Trophoblast cell (in vitro differentiated cells and primary cell): ENCODE results near the gene INVS.
"Not testable (repeated sequence)": the region's sequence is repeated elsewhere in the genome, so short reads cannot be mapped to it uniquely, and the experiment has no call there.

ENCODE experiments used
- DNase-seq, 2 donors: peaks; one replicate each; pipeline ENCODE4 v3.0.0-alpha.2; 2016
- H2AFZ ChIP-seq: 2 replicates; pipeline ENCODE4 v1.6.1; 2013; ENCODE audit warnings: low read length, moderate library complexity, mild to moderate bottlenecking; ENCODE audit not compliant: insufficient read depth, poor library complexity
- H2AK5ac ChIP-seq: 2 replicates; pipeline ENCODE4 v1.6.1; 2013; ENCODE audit warnings: mild to moderate bottlenecking, low read length
- H2BK120ac ChIP-seq: 2 replicates; pipeline ENCODE4 v1.6.1; 2013; ENCODE audit warnings: low read length, mild to moderate bottlenecking, moderate library complexity; ENCODE audit not compliant: insufficient read depth, poor library complexity
- H2BK12ac ChIP-seq: 2 replicates; pipeline ENCODE4 v1.6.1; 2013; ENCODE audit warnings: mild to moderate bottlenecking, low read length, moderate library complexity
- H2BK5ac ChIP-seq: 2 replicates; pipeline ENCODE4 v1.6.1; 2013; ENCODE audit warnings: low read length, low read depth, moderate library complexity, mild to moderate bottlenecking; ENCODE audit not compliant: poor library complexity
- H3K14ac ChIP-seq: 2 replicates; pipeline ENCODE4 v1.6.1; 2013; ENCODE audit warnings: mild to moderate bottlenecking, low read length
- H3K18ac ChIP-seq: 2 replicates; pipeline ENCODE4 v1.6.1; 2013; ENCODE audit warnings: mild to moderate bottlenecking, low read length
- H3K23ac ChIP-seq: 2 replicates; pipeline ENCODE4 v1.6.1; 2013; ENCODE audit warnings: low read length
- H3K27ac ChIP-seq: 2 replicates; pipeline ENCODE4 v1.5.1; 2013; ENCODE audit warnings: low read depth, mild to moderate bottlenecking, inconsistent platforms, low read length, moderate library complexity
- H3K27me3 ChIP-seq: 2 replicates; pipeline ENCODE4 v1.6.1; 2013; ENCODE audit warnings: inconsistent platforms, mild to moderate bottlenecking, low read length, moderate library complexity; ENCODE audit not compliant: insufficient read depth
- H3K36me3 ChIP-seq, 2 experiments: 1 replicate in 1 of 2; 2 replicates in 1 of 2; pipeline ENCODE4 v1.6.1; 2013; ENCODE audit warnings: low read length in 2 of 2, mild to moderate bottlenecking in 2 of 2, moderate library complexity in 1 of 2; ENCODE audit not compliant: insufficient read depth in 2 of 2, control insufficient read depth in 1 of 2
- H3K4ac ChIP-seq: 2 replicates; pipeline ENCODE4 v1.6.1; 2013; ENCODE audit warnings: low read depth, mild to moderate bottlenecking, low read length, moderate library complexity
- H3K4me1 ChIP-seq, 2 experiments: 1 replicate in 1 of 2; 2 replicates in 1 of 2; pipeline ENCODE4 v1.6.1; 2013; ENCODE audit warnings: low read length in 2 of 2, mild to moderate bottlenecking in 2 of 2, moderate library complexity in 1 of 2; ENCODE audit not compliant: insufficient read depth in 2 of 2, control insufficient read depth in 1 of 2
- H3K4me2 ChIP-seq: 2 replicates; pipeline ENCODE4 v1.6.1; 2013; ENCODE audit warnings: inconsistent platforms, mild to moderate bottlenecking, low read length, moderate library complexity
- H3K4me3 ChIP-seq: 2 replicates; pipeline ENCODE4 v1.5.1; 2013; ENCODE audit warnings: mild to moderate bottlenecking, low read depth, low read length, inconsistent platforms
- H3K79me1 ChIP-seq: one replicate; pipeline ENCODE4 v1.6.1; 2013; ENCODE audit warnings: low read length
- H3K79me2 ChIP-seq: 2 replicates; pipeline ENCODE4 v1.6.1; 2013; ENCODE audit warnings: low read length, mild to moderate bottlenecking; ENCODE audit not compliant: control insufficient read depth, insufficient read depth, poor library complexity
- H3K9ac ChIP-seq: 2 replicates; pipeline ENCODE4 v1.6.1; 2013; ENCODE audit warnings: mild to moderate bottlenecking, low read length
- H3K9me3 ChIP-seq: 2 replicates; pipeline ENCODE4 v1.6.1; 2013; ENCODE audit warnings: low read depth, mild to moderate bottlenecking, control low read depth, inconsistent platforms, low read length; ENCODE audit not compliant: insufficient read depth
- H4K12ac ChIP-seq: 2 replicates; pipeline ENCODE4 v1.6.1; 2013; ENCODE audit warnings: low read depth, mild to moderate bottlenecking, low read length, moderate library complexity
- H4K8ac ChIP-seq: 2 replicates; pipeline ENCODE4 v1.6.1; 2013; ENCODE audit warnings: low read depth, mild to moderate bottlenecking, low read length, moderate library complexity
- H4K91ac ChIP-seq: one replicate; pipeline ENCODE4 v1.6.1; 2013; ENCODE audit warnings: low read depth, mild to moderate bottlenecking, low read length, moderate library complexity
- WGBS: extraction: QIAGEN DNeasy Blood & Tissue Kit; methylation state at CpG from one replicate; pipeline ENCODE4 v1.1.7; 2013; ENCODE audit warnings: missing lambda C conversion rate; ENCODE audit not compliant: insufficient read length, insufficient coverage; ENCODE audit errors: extremely low coverage; 5-methylcytosine and 5-hydroxymethylcytosine counted together

The INVS gene

GRCh38 chr9:100228352-100228869 lies 129.4 kb downstream of the INVS start:
- no peak overlapping the region for H3K23ac ChIP-seq
- H2AFZ ChIP-seq, result no peak overlapping the region
- no peaks in the 10 kb centered on the region for H3K79me2 ChIP-seq
- H3K4me1 ChIP-seq, result no peaks in the 10 kb centered on the region
- H3K9me3 ChIP-seq, result no peaks in the 10 kb centered on the region
- no peaks in the 10 kb centered on the region for H3K79me1 ChIP-seq
- peaks cover 2 to 4% of the 10 kb centered on the region in 2 experiments for H3K36me3 ChIP-seq
- no peaks in the 10 kb centered on the region for H3K27me3 ChIP-seq
- H2AK5ac ChIP-seq, result no peak overlapping the region
- peak in 1 of 2 donors; percentile 17 for DNase-seq
- no peak overlapping the region for H3K4me3 ChIP-seq
- WGBS, result no CpG with 5 or more reads among the region's 4 CpGs
- H3K27ac ChIP-seq, result no peak overlapping the region
- no peak overlapping the region for H3K4me2 ChIP-seq
- no peak overlapping the region for H3K9ac ChIP-seq
- H2BK12ac ChIP-seq, result no peak overlapping the region
- no peak overlapping the region for H4K91ac ChIP-seq
- no peak overlapping the region for H3K18ac ChIP-seq
- H3K4ac ChIP-seq, result no peak overlapping the region
- H3K14ac ChIP-seq, result no peak overlapping the region
- H4K12ac ChIP-seq, result no peak overlapping the region
- no peak overlapping the region for H2BK5ac ChIP-seq
- H2BK120ac ChIP-seq, result no peak overlapping the region
- no peak overlapping the region for H4K8ac ChIP-seq

GRCh38 chr9:100229136-100229535 lies 130.1 kb downstream of the INVS start:
- Histone ChIP-seq H3K14ac (no peak overlapping the region), H3K9ac (no peak overlapping the region), H4K91ac (no peak overlapping the region), H3K4ac (no peak overlapping the region), H3K18ac (no peak overlapping the region), H2AFZ (no peak overlapping the region), H3K27ac (no peak overlapping the region), H3K4me3 (no peak overlapping the region), H2BK12ac (no peak overlapping the region), H2BK5ac (no peak overlapping the region), H2AK5ac (no peak overlapping the region), H3K9me3 (no peaks in the 10 kb centered on the region), H3K4me2 (no peak overlapping the region), H3K27me3 (no peaks in the 10 kb centered on the region), H4K12ac (no peak overlapping the region), H3K79me2 (no peaks in the 10 kb centered on the region), H3K4me1 (no peaks in the 10 kb centered on the region), H3K79me1 (no peaks in the 10 kb centered on the region), H4K8ac (no peak overlapping the region), H2BK120ac (no peak overlapping the region), H3K36me3 (peaks cover 2 to 4% of the 10 kb centered on the region in 2 experiments), H3K23ac (no peak overlapping the region)
- no peak for DNase-seq
- WGBS, result no CpG with 5 or more reads among the region's 2 CpGs

- H3K23ac ChIP-seq, result peak overlapping the region; percentile 86
- no peak overlapping the region for H3K4ac ChIP-seq
- H4K12ac ChIP-seq, result no peak overlapping the region
- H2BK120ac ChIP-seq, result no peak overlapping the region
- no peak overlapping the region for H4K8ac ChIP-seq
- H3K27ac ChIP-seq, result no peak overlapping the region
- H3K36me3 ChIP-seq, result peaks cover 2 to 4% of the 10 kb centered on the region in 2 experiments
- WGBS, result no CpG with 5 or more reads among the region's 3 CpGs
- H3K4me1 ChIP-seq, result no peaks in the 10 kb centered on the region
- H3K14ac ChIP-seq, result no peak overlapping the region
- H2AK5ac ChIP-seq, result no peak overlapping the region
- no peaks in the 10 kb centered on the region for H3K9me3 ChIP-seq
- no peak overlapping the region for H3K18ac ChIP-seq
- peak overlapping the region; percentile 28 for H4K91ac ChIP-seq
- no peak overlapping the region for H2AFZ ChIP-seq
- H3K4me2 ChIP-seq, result no peak overlapping the region
- H3K9ac ChIP-seq, result no peak overlapping the region
- no peaks in the 10 kb centered on the region for H3K27me3 ChIP-seq
- peak overlapping the region; percentile 30 for H2BK12ac ChIP-seq
- no peak for DNase-seq
- H3K79me2 ChIP-seq, result no peaks in the 10 kb centered on the region
- no peak overlapping the region for H2BK5ac ChIP-seq
- H3K4me3 ChIP-seq, result no peak overlapping the region
- H3K79me1 ChIP-seq, result no peaks in the 10 kb centered on the region
Observed at GRCh38 chr9:100229561-100229960, 130.5 kb downstream of the INVS start.

GRCh38 chr9:100236986-100237385 lies 137.9 kb downstream of the INVS start:
- not testable (repeated sequence) for H4K91ac ChIP-seq, H3K27me3 ChIP-seq, H3K9me3 ChIP-seq, H3K4me2 ChIP-seq, H3K4me3 ChIP-seq, H2AK5ac ChIP-seq, H3K18ac ChIP-seq, H3K4ac ChIP-seq, H4K8ac ChIP-seq, DNase-seq, H2AFZ ChIP-seq, H4K12ac ChIP-seq, H3K27ac ChIP-seq, H3K79me2 ChIP-seq, H3K23ac ChIP-seq, H3K14ac ChIP-seq, H2BK120ac ChIP-seq, H2BK12ac ChIP-seq, H3K4me1 ChIP-seq, H3K9ac ChIP-seq, H3K79me1 ChIP-seq, H3K36me3 ChIP-seq, H2BK5ac ChIP-seq
- no CpG with 5 or more reads among the region's 7 CpGs for WGBS
